Mesenteric fat pad (tissue), 1 donor: Measurements from ENCODE around the gene CHCHD3. TPM values are rescaled to one million over a fixed set of nuclear protein-coding genes. Genes with fewer than 3 reads are reported as not detected.
"Not testable (repeated sequence)": the region's sequence is repeated elsewhere in the genome, so short reads cannot be mapped to it uniquely, and the experiment has no call there.

Experiments
- DNase-seq: peaks from one replicate; pipeline ENCODE4 v3.0.0-alpha.2; 2020; ENCODE audit warnings: low spot score
- total RNA-seq: library from RNA; stranded (reverse); fragmentation: NEBNext Ultra II Directional; extraction: Animal tissue kit (Norgen Biotek cat#: 25700); gene quantifications from one replicate; pipeline ENCODE4 v1.2.1, GENCODE V29; 2021
- donor health status: DM: yes; HTN: yes; CAD: no.

CHCHD3 gene
- total RNA-seq, 1 donor from 2014 or later = 55.5 TPM

DNA sequence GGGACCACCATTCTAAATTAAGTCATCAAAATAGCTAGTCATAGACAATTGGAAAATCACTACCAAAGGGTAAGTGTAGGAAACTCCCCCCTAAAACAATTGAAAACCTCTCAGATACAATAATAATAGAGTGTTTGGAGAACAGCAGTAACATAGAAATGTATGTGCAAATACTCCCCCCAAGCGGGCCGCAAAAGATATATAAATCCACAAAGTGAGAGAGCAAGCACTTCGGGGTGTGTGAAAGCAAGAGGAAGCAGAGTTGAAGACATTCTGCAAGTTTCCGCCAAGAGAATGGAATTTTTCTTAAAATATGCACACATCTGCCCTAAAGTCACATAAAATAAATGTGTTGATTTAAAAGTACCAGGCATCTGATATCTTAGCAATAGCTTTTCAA lies 33.3 kb downstream of the CHCHD3 start:
- no peak for DNase-seq

DNA sequence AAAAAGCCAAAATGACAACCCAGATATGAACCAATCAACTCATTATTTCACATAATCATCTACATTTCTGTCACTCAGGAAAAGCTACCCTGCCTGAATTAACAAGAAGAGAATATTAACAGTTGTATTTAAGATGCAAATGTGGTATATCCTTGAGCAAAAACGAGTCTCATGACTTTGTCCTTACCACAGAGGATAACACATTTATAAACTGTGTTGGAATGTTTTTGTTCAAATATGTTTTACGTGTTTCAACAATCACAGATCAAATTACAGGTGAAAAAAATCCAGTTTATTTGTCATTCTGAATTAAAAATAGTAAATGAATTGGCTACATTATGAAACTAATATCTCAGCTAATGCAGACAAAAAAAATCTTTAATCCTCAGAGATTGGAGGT lies 34.6 kb downstream of the CHCHD3 start:
- no peak for DNase-seq

DNA sequence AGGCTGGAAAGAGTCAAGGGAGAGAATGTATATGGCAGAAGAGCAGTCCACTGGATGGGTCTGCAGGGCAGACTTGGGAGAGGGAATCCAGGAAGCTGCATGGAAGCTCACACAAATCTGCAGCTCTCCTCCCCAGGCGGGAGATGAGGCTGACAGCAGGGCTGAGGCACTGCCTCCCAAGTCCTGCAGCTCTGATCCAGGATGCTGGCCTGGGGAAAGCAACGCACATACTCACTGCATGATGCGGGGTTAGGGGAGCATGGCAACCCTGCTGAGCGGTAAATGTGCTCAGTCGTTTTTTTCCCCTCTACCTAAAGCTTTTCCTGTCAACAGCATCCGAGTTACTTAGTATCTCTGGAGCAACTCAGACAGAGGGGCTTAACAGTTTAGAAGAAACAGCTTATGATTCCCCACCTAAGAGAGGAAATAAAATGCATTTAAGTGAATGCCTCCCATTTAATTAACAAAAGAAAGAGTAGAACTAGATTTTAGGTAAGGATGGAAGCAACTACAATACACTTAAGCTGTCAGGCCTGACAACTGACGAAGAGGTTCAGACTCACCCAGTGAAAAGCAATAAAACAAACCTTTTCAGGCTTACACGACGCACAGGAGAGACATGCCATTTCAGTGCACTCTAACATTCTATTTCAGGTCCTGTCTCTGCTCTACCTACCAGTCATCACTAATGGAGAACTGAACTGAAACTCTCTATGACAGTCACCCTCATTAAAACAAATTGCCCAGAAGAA lies 37.0 kb downstream of the CHCHD3 start:
- no peak for DNase-seq

DNA sequence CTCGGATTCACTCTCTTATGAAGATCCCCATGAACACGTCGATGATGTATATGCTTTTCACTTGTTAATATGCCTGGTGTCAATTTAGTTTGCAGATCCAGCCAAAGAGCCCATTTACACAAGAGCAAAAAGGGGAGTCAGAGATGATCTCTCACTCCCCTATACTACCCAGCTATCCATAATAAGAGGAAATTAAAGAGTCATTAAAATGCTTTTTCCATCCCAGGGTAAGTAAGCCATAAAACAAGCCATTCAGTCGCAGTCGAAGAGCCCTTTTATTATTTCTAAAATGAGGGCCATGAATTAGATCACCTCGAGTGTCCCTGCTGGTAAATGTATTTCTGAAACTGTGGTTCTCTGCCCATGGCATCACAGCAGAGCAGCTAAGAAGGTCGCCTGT lies 41.2 kb downstream of the CHCHD3 start:
- DNase-seq = no peak

DNA sequence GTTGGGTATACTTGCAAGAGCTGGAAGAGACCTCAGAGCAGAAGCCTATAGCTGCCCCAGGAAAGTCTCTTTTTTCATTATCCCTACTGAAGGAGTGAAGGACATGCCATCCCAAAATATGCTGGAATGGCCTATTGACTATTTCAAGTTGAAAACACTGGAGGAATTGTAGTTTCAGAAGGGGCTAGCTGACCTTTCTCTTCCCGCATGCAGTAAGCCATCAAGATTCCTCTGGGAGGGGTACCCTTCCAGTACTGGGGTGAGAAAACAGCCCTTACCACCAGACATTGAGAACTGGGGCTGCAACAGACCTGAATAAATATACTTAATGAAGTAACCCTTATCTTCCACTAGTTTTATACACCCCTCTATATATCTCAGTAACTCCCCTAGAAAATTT lies 41.7 kb downstream of the CHCHD3 start:
- DNase-seq = no peak

DNA sequence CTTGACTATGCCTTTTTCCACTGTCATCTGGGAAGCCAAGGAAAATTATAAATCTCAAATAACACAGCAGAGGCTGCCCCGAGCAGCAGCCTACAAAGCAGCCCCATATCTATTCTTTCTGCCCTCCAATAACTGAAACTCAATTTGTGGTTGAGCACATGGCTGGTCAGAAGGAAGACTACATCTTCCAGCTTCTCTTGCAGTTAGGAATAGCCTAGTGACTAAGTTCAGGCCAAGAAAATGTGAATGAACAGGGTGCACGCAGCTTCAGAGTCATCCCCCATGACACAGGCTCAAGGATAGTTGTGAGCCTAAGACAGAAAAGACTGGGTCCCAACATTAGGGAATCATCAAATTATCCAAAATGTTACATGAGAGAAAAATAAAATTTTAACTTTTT lies 42.3 kb downstream of the CHCHD3 start:
- DNase-seq = no peak

DNA sequence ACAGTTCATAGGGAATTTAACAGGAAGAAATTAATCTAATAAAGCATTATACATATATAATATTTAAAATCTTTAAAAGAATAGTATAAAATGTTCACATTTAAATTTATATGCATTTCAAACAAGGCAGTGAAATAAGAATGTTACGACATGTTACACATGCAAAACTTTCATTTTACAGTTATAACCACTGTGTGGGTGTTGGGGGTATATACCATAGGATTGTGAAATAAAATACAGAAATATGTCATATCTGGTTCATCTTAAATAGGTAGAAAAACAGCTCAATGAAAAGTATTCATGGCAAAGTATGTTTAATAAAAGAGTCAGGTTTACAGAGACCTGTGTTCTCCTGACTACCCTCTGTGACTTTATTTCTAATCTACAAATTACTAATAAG lies 45.6 kb downstream of the CHCHD3 start:
- DNase-seq = no peak

DNA sequence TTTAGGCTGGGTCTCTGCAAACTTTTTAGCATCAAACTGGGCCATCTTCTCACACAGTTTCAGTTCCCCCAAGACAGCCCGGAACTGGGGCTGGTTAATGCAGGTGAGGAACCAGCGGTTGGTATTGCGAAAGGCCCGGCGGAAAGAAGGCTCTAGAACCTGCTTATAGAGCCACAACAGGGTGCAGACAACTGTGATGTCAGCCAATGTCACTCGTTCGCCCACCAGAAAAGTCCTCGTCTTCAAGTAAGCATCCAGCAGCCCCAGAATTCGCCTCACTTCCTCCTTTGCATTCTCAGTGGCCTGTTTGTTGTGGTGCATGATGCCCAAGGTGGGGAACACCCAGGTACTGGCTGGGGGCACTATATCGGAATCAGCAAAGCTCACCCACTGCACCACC lies 46.6 kb downstream of the CHCHD3 start:
- DNase-seq = not testable (repeated sequence)

DNA sequence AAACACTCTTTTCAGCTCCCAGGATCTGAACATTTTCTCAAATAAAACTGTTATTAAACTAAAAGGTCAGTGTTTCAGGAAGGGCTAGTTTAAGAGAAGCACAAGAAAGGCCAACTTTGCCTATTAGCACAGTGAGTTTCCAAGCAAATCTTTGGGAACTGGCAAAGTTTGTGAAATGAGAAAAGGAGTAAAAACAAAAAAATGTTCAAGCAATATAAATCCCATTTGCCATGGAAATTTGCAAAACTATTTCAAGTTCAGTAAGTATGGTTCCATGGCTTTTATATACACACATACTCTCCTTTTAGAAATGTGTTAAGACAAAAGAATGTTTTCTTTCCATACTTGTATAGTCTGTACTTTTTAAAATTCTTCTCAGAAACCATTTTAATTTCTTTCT lies 51.5 kb downstream of the CHCHD3 start:
- no peak for DNase-seq

DNA sequence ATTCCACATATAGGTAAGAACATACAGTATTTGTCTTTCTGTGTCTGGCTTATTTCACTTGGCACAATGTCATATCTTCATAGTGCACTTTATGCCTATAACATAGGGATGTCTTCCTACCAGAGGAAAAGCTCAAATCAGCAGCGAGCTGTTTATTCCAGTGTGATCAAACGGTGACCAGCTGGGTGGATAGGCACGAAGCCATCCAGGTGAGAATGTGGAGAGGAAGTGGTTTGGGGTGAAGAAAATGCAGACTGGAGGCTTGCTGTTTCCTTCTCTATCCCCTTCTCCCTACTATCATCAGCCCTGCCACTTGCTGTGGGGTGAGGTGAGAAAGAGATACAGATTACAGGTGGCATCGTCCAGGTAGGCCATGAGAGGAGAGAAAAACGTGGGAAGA lies 52.4 kb downstream of the CHCHD3 start:
- no peak for DNase-seq

DNA sequence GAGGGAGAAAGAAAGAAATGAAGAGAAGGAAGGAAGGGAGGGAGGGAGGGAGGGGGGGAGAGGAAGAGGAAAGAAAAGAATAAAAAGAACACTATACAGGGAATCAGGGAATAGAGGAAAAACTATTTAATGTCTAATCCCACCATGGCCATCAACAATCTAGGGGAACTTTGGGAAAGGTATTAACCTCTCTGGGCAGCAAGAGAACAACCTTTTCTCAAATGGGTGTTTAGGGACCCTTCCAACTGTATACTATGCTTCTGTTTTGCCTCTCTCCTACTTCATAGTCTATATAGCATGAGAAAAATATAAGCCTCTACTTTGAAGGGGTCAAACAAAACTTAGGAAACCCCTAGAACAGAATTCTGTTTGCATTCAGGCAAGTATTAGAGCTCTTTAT lies 54.5 kb downstream of the CHCHD3 start:
- no peak for DNase-seq

DNA sequence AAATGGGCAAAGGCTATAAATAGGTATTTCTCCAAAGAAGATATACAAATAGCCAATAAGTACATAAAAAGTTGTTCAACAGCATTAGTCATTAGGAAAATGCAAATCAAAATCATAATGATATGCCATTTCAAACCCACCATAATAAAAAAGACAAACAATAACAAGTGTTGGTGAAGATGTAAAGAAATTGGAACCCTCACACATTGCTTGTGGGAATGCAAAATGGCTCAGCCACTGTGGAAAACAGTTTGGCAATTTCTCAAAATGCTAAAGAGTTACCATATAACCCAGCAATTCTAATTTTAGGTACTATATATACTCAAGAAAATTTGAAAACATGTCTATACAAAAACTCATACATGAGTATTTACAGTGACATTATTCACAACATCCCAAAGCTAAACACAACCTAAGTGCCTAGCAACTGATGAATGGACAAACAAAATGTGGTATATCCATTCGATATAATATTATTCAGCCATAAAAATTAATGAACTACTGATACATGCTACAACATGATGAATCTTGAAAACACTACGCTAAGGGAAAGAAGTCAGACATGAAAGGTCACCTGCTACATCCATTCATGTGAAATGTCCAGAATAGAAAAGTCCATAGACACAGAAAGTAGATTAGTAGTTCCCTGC lies 55.6 kb downstream of the CHCHD3 start:
- no peak for DNase-seq

DNA sequence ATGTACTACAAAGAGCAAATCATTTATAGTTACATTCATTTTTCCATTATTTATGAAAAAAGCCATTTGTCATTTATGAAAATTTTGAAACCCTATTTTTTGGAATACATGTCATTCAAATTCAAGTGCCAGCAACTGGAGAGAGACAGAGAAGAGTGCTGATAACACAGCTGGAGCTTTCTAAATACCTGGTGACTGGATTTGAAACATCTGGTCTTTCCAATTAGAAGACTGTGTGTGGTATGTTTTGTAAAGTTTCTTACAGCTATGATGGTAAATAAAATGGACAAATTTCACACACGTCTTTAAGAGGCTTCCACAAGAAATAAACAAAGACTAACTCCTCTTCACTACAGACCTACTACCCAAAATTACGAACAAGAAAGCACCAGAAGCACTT lies 56.8 kb downstream of the CHCHD3 start:
- DNase-seq = no peak

DNA sequence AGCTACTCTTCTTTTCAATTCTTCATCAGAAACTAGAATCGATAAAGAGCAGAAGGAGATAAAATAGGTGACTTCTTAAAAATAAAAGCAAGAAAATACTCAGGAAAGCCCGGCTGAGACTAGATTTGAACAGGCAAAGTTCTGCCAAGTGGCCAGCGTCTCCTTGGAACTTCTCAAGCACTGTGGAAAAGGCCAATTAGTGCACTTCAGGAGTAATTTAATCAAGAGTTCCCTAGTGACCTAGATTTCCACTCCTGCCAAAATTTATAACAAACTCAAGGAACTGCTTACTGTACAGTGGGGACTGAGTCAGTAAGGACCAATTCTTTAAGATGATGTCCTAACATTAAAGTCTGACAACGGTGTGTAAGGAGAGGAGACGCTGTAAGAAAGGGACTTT lies 57.3 kb downstream of the CHCHD3 start:
- DNase-seq = no peak

DNA sequence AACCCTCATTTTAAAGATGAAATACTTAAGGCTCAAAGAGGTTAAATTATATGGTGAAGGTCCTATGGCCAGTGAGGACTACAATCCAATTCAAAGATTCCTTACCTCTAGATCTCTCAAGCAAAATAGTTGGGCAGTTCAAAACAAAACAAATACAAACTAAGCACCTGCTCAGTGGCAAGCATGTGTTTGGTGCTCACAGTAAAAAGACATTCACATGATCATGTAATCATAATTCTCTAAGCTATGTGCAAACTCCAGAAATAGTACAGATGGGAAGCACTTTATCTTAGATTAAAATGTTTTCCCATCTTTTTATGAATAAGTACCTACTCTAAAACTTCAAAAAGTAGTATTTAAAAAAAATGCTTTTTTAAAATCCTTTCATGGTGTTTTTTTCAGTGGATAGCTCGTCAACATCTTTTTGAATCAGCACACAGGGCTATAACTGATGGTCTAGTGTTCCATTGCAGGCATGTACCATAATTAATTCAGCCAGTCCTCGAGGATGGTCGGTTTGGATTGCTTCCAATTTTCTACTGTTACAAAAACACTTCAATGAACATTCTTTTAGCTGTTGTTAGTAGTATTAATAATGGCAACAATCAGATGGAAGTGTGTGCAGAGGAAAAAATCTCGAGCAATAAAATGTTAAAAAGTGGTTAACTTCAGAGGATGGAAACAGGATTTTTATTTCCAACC lies 58.4 kb downstream of the CHCHD3 start:
- no peak for DNase-seq

DNA sequence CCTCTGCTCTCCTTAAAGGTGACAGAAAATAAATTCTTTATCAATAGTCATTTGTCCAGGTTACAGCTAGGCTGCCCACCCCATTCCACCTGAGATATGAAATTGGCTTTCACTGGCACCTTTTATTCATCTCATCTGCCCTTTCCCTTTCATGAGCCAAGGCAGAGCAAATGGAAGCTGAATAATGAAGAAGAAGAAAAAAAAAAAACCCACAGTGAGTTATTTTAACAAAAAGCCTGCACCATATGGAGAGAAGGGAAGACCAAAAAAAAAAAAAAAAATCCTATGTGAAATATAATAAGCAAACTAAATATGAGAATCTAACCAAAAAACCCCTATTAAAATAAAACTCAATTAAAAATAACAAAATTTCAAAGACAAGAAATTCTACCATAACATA lies 59.2 kb downstream of the CHCHD3 start:
- DNase-seq = no peak

DNA sequence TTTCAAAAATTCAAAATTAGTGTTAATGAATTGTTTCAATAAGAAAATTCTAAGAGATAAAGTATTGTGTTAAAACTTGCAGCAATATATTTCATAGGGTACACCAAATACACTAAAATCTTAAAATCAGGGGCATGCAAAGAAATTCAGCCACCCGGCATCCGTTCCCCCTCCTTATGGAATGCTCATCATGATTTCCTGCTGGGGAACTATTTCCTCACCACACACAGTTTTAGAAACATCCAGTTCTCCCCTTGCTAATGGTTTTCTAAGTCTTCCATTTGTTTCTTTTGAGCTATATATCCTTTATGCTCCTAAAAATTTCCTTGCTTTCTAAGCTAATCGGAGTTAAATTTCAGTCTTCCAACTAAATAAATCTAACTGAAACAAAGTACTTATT lies 60.7 kb downstream of the CHCHD3 start:
- DNase-seq = no peak

DNA sequence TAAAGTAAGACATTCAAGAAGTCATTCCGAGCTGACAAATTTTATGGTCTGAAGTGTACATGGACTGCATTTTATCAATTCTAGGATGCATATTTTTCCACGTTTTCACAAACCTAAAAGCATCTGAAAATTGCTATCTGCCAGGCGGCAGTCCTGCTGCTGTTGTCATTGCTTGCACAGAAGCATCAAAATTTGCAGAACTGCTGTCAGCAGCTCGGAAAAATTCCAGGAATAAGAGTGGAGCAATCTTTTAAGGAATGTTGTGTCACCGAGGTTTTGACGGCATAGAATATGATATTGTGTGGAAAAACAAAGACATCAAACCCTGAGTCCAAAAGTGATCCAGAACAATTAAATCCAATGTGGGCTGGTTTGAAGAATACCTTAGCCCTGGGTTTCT lies 61.4 kb downstream of the CHCHD3 start:
- no peak for DNase-seq

DNA sequence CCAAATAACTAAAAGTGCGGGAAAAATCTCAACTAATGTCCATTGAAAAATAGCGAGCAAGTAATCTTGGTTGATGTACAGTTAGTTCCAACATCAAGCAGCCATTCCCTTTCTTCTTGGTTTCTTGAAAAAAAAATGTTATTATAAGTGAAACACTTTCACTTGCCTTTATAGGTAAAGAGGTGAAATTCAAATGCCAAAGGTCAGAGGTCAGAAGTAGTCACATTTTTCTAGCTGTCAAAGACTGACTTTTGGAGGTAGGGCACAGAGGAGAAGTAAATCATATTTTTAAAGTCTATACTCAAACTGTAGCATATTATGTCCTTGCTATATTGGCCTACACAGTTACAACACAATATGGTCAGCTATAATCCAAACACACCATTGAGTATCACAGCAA lies 62.3 kb downstream of the CHCHD3 start:
- DNase-seq = no peak

DNA sequence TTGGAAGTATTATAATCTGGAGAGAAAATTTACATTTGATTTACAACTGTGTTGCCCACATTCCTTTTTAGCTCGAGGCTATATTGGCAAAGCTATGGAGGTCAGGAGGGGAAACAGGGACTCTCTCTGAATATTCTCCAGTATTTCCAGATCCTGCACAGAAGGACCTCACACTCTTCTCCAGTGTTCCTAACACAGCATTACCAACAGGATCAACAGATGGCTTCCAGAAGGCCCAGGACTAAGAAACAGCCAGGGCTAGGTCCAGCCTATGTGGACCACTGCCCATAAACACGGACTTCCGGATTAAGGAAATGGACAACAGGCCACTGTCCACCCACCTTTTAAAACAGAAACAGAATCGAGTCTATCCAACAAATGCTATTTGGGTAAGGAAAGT lies 65.3 kb downstream of the CHCHD3 start:
- no peak for DNase-seq

DNA sequence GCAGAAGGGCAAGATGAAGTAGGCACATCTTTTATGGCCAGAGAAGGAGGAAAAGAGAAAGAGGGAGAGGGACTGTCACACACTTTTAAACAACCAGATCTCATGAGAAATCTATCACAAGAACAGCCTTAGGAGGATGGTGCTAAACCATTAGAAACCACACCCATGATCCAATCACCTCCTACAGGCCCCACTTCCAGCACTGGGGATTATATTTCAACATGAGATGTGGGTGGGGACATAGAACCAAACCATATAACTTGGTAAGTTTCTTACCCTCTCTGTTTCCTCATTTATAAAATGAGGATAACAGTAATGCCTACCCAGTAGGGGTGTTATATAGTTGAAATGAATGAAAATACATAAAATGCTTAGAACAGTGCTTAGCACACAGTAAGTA lies 66.0 kb downstream of the CHCHD3 start:
- DNase-seq = no peak

DNA sequence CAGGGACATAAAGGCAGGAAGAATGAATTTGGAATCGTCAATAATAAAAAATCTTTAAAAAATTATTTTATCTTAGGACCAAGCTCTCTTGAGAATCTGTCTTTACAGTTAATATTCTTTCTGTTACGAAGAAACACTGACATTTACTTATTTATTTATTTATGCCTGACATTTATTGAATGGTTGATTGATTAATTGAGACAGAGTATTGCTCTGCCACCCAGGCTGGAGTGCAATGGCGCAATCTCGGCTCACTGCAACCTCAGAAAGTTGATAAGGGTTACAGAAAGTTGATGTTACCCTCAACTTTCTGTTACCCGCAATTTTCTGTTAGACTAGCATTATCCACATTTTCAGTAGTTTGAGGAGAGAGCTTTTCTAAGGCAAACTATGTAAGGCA lies 70.1 kb downstream of the CHCHD3 start:
- no peak for DNase-seq
